ENCODE results near the gene CPA2.

GRCh38 chr7:130254555-130254954, 12.1 kb upstream of the CPA2 start:
- no peak for TF ChIP-seq CTCF (IDR thresholded peaks at IDR 0.05)
- TF ChIP-seq YY1 (IDR thresholded peaks at IDR 0.05; ENCODE audit: low read depth): no peak
- TF ChIP-seq EZH2phosphoT487 (IDR thresholded peaks at IDR 0.05; ENCODE audit: borderline replicate concordance, low read depth): no peak
- TF ChIP-seq JUND (IDR thresholded peaks at IDR 0.05): no peak
- TF ChIP-seq TAF1 (IDR thresholded peaks at IDR 0.05; ENCODE audit: borderline replicate concordance, low read depth, low read length): no peak
- TF ChIP-seq RAD21 (IDR thresholded peaks at IDR 0.05; ENCODE audit: low read length): no peak
- no peak for TF ChIP-seq FOXM1 (IDR thresholded peaks at IDR 0.05; ENCODE audit: low read depth)
- no peak for TF ChIP-seq USF2 (IDR thresholded peaks at IDR 0.05; ENCODE audit: borderline replicate concordance, low read depth, low read length)
- TF ChIP-seq REST (IDR thresholded peaks at IDR 0.05; ENCODE audit: low read depth, low read length): no peak
